Mesenteric fat pad (tissue), 1 donor: ENCODE data around the gene KLF3. TPM values are rescaled to one million over a fixed set of nuclear protein-coding genes. Genes with fewer than 3 reads are reported as not detected.

ENCODE experiments used
- DNase-seq: peaks from one replicate; pipeline ENCODE4 v3.0.0-alpha.2; 2020; ENCODE audit warnings: low spot score
- total RNA-seq: library from RNA; stranded (reverse); fragmentation: NEBNext Ultra II Directional; extraction: Animal tissue kit (Norgen Biotek cat#: 25700); gene quantifications from one replicate; pipeline ENCODE4 v1.2.1, GENCODE V29; 2021
- donor health status: DM: yes; HTN: yes; CAD: no.

Gene KLF3
- total RNA-seq, 1 donor from 2014 or later, result 41.9 TPM

DNA sequence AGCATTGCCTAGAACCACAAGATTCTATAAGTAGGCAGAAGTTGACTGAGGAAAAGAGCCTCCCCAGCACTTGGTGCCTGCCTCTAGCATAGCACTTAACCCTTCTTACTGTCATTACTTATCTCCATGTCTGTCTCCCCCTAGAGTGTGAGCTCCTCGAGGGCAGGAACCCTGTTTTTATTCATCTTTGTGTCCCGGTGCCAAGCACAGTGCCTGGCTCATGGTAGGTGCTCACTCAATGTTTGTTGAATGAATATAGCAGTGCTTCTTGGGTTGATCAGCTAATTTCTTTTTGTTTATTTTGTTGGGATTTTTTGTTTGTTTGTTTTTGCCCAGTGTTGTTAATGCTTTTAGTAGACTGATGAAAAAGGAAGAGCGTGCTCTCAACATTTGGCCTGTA is 30.3 kb downstream of the KLF3 start:
- no peak for DNase-seq

DNA sequence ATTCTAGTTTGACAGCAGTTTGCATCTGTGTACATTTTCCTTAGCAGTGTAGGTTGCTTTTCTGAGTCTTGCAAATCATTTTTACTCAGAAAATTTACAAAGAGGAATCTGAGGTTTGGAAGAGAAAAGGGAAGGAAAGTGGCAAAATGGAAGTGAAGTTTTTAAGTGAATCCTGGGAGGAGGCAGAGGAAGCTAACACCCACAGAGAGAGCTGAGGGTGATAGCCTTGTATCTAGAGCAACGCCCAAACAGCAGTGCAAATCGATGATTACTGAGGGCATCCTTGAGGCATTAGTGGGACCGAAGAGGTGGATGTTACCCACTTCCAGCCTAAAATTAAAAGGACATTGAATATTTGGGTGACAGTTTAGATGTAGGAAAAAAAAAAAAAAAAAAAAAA is 31.8 kb downstream of the KLF3 start:
- no peak for DNase-seq

DNA sequence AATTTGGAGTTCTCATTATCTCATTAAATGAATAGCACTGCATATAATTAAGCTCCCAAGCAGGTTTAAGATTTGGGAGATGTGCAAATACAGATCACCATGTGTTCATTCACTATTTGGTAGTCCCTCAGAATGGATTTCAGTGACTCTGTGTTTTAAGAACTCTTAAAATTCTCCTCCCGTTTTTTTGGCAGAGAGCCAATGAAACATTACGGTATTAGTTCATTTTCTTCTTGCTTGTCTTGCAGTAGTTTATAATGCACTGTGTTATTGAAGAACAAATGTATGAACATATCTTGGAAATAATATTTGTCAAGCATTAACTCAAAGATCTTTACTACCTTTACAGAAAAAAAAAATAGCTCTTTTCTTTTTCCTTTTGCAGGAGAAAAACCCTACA is 32.7 kb downstream of the KLF3 start:
- no peak for DNase-seq

DNA sequence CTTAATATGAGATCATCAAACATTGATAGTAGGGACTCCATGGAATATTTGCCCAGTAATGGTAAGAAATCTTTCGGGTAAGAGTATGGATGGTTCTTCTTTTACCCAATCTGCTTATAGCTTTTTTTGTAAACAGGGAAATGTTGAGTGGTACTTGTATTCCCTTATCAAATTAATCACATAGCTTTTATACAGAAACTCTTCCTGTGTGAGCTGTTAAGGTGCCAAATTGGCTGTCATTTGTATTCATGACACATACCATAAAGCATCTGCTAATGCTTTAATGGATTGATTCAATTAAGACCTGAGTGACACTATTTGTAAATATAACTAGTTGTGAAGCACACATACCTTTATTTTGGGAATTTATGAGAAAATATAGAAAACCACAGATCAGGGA is 34.2 kb downstream of the KLF3 start:
- no peak for DNase-seq

DNA sequence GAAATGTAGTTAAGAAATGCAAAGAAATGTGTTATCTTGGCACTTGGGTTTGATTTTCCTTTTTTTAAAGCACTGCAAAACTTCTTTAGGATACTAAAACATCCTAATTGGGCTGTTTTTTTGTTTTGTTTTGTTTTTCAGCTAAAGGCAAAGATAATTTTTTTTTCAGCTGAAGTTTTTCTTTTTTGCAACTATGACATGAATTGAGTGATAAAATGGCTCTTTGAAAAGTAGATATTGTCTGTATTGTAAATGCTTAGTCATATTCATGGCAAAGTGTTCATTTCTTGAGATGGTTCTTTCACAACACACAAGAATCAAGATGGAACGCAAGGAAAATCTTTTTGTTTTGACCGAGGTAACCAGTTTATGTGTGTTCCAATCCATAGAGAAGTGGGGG is 35.1 kb downstream of the KLF3 start:
- no peak for DNase-seq

DNA sequence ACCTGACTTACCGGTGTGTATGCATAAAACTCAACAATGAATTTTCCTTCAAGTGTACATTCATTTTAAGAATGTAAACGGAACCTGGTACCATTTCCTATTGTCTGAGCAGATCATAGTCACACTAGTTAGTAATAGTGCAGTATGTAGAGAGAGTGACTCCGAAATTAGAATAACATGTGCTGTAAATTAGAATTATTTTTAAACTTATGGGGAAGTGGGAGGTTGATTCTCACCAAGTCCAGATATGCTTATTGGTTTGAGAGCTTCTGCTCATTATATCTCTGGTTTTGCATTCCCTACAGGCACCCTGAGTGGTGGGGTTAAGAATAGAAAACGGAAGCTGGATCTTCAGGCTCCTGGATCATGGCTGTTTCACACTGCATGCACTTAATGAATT is 39.6 kb downstream of the KLF3 start:
- no peak for DNase-seq

DNA sequence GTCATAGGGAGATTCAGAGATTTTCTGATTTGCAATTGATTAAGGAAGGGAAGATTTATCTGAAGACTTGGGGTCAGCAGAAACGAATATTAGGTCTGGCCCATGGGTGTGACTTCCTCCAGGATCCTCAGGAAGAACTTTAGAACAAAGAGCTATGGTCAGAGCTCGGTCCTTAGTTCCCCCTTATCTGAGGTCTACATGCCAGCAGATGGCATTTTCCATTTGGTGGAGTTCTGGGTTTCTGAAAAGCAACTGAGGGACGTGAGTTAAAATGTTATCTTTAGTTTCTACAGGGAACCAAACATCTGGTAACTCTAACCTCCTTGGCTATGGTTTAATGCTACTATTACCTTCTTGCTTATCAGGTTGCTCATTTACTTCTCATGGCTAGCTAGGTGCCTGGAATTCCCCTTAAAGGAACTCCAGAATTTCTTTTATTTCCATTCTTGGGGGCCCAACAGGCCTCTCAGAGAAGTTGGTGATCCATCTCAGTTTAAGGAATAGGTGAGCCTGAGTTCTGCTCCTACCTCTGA is 40.7 kb downstream of the KLF3 start:
- DNase-seq, result no peak

DNA sequence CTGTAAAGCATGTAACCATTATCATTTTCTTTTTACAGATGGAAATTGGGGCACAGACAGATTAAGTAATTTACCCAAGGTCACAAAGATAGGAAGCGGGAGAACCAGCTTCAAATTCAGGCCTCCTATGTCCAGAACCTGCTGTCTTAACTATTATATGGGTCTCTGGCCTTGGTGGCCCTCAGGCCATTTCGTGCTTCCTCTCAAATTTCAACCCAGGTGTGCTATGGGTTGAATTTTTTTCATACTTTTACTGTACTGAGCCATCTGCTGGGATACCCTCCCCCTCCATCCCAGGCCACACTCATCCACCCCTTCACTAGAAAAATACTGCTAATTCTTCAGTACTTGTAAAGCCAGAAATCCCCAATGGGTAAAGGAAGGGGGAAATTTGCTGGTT is 42.3 kb downstream of the KLF3 start:
- no peak for DNase-seq

DNA sequence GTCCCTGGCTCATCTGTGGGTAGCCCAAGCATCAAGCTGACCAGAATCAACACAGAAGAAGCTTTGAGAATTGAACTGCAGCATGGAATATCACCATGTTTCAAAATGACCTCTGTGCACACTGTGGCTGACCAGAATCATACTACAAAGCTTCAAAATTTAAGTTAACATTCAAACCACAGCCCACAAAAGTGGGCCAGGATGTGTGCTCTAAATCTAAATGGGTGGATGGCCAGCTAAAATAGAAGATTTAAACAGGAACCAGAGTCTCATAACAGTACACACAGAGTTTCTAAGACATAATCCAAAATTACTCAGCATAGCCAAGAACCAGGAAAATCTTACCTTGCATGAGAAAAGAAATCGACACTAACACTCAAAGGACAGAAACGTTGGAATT is 46.1 kb downstream of the KLF3 start:
- DNase-seq, result no peak

DNA sequence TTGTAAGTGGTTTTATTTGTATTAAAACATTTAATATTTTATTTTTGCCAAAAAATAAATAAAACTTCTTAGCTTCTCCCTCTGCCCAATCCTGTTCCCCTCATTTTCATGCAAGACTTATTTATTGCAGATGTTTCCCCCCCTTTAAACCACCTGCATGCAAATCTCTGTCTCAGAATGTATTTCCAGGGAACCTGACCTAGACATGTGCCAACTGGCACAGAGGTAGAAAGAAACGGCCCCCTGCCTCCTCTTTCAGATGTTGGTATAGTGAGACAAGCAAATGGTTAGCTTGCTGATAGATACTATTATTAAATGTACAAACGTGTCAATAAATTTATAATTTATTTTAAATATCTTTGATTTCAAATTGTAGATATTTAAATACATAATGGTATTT is 47.1 kb downstream of the KLF3 start:
- no peak for DNase-seq

DNA sequence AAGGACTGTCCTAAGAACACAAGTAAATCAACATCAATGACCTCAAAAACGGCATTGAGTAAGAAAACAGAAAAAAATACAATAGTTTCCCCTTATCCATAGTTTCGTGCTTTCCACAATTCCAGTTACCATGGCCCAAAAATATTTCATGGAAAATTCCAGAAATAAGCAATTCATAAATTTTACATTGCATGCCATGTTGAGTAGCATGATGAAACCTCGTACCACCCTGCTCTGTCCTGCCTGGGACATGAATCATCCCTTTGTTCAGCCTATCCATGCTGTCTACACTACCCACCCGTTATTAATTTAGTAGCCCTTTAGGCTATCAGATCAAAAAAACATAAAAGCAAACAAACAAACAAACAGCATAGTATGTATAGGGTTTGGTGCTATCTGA is 51.1 kb downstream of the KLF3 start:
- no peak for DNase-seq

DNA sequence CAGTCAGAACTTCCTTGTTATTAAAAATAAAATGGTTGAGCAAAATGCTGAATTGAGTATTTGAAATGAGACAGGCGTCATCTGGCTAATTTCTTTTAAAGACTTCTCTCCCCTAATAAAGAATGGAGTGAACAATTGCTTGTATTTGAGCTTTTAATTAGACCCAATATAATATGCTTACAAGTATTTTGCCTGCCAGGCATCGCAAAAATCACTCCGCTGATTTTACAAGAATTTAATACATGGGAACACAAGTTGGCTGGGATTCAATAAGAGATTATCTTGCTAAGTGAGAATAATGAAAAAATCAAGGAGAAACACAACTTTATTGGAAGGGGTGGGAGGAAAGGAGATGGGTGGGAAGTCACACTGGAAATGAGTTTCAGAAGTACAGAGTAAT is 52.3 kb downstream of the KLF3 start:
- DNase-seq, result no peak

DNA sequence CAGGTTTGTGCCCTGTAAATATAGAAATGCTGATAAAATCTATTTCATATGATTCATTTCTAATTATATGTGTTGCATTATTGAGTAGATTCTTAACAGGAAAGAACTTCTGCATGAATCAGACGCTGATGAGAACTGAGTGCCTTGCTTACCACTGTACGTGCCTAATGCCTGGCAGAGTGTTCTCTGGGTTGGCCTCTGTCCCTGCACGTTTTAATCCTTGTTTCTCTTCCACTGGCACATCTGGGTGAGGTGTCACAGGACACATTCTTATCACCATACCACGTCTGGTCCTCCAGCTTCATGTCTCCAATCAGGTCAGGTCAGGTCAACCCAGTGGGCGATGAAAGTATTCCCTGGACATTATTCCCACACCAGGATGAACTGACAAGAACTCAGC is 53.6 kb downstream of the KLF3 start:
- no peak for DNase-seq

DNA sequence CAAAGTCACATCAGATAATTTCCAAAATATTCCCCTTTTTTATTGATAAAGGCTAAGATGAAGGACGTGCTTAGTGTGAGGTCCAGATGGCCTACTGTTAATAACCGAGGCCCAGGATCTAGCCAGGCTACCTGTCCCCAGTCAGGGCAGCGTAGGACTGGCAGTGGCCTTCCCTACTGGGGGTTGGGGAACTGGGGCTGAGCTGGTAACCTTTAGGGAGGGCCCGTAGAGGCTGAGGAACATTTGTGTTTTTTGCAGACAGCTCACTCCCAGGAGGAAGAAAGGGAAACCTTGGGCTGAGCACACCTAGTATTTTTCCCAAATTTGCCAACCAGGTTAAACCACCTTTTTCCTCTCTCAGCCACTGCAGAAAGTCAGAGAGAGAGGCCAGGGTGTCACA is 59.1 kb downstream of the KLF3 start:
- no peak for DNase-seq

DNA sequence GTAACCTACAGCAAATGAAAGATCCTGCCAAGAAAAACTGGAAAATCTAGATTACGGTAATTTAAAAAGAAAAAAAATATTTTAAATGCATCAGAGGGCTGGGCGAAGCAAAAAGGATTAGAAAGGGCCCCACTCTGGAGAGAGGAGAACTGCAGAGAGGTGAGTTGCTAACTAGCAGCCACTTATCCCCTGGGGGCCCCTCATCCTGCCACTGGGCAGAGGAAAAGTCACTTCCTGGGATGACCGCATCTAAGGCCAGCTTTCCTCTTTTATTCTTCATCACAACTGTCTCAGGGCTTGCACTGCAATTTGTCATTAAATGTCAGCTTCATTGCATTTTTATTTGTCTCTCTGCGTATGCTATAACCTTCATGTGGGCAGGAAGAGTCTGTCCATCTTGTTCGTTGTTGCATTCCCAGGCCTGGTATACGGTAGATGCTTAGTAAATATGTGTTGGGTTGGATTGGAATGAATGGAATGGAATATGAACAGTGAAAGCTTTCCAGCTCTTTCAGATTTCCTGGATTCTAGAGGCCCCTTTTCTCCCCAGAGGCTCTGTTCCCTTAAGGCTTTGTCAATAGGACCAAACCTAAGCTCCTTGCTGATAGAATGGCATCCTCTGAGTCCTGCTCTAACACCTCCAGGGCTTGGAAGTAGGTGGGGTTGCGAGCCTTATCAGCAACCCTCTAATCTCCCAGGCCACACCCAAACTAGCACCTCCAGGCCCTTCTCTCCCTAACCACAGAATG is 59.9 kb downstream of the KLF3 start:
- no peak for DNase-seq

DNA sequence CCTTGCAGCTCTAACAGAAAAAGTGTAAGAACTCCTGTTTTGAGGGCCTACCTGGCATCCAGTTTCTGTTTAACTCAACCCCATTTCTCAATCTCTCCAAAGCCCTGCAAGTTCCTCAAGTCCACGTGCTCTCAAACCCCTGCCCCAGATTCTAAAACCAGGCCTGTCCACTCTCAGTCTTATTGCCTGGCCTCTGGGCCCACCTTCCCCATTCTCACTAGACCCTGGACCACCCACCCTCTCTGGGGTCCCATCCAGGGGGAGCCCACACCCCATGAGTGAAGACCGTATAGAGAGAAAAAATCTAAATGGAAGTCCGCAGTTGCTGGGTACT is 60.4 kb downstream of the KLF3 start:
- DNase-seq, result no peak

DNA sequence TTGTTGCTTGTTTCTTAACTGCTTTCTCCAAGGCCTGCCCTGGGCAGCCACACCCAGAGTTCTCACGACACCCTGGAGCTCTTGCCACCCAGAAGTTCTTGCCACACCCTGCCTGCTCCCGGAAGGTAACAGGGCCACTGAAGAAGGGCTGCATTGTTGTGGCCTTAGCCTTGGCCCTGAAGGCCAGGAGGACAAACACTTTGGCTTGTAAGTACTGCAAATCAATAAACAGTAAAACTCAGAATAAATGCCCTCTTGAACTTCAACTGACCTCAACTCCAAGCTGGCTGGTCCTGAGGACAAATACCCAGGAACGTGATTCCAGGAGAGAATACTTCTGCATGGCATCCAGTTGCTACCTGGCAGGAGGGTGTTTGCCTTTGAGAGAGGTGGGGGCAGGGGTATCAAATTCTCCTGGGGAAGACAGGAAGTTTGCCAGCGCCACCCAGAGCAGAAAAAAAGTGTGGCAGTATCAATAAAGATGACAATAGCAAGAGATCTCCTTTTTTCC is 64.7 kb downstream of the KLF3 start:
- no peak for DNase-seq

DNA sequence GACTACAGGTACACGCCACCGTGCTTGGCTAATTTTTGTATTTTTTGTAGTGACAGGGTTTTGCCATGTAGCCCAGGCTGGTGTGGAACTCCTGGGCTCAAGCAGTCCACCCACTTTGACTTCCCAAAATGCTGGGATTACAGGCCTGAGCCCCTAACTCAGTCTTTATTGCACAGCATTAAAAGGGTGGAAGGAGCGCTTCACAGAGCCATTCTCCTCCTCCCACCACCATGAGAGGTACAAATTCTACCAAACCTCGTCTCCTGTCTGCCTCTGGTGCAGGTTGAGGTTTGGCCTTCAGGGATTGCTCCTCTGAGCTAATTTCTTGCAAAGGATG is 66.5 kb downstream of the KLF3 start:
- no peak for DNase-seq

DNA sequence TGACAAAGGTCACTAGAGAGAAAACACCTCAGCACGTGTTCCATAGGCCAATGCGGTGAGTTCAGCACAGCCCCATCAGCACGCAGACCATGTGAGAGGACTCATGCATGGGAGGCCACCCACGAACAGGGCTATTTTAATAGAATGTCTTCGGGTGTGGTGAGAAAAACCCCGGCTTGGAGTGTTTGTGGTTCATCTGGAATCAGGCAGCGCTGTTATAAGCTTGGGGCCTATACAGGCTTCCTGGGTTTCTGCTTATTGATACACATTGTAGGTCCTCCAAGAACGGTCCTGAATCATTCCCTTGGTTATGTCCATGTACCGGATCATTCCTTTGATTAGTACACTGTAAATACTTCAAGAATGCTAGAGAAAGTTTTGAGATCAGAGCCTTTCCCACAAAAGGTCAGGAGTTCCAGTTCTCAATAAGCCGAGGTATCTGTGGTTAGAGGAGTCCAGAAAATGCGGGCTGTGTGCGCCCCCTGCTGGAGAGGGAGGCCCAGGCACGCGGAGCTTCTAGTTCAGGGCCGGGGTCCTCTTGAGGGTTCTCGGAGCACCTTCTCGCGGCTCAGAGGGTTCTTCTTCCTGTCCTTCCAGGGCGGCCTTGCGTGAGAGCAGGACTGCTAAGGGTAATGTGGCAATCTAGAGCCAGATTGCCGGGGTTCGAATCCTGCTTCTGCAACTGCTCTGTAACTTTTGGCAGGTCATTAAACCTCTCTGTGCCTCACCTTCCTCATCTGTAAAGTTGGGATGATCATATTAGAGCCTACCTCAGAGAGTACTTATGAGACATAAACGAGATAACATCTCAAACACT is 67.0 kb downstream of the KLF3 start:
- DNase-seq, result no peak

DNA sequence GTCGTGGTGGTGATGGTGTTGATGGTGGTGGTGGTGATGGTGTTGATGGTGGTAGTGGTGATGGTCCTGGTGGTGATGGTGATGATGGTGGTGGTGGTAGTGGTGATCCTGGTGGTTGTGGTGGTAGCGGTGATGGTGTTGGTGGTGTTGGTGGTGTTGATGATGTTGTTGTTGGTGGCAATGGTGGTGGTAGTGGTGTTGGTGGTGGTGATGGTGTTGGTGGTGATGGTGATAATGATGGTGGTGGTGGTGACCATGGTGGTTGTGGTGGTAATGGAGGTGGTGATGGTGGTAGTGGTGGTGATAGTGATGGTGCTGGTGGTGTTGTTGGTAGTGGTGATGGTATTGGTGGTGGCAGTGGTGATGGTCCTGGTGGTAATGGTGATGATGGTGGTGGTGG is 69.7 kb downstream of the KLF3 start:
- DNase-seq, result no peak

DNA sequence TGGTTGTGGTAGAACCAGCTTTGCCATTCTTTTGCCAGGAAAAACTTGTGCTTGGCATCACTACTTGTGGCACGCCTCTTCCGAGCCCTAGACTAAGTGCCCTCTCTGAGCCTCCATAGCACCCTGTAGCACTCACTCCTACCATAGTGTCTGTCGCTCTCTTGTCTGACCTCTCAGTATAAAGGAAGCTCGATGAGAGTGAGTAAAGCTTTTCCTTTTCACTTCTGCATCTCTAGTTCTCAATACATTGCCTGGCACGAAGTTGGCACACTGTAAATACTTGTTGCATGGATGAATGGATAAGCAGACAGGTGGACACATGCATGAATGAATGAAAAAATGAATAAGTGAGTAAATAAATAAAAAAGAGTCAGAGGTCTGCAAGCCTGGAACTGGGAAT is 70.4 kb downstream of the KLF3 start:
- no peak for DNase-seq

DNA sequence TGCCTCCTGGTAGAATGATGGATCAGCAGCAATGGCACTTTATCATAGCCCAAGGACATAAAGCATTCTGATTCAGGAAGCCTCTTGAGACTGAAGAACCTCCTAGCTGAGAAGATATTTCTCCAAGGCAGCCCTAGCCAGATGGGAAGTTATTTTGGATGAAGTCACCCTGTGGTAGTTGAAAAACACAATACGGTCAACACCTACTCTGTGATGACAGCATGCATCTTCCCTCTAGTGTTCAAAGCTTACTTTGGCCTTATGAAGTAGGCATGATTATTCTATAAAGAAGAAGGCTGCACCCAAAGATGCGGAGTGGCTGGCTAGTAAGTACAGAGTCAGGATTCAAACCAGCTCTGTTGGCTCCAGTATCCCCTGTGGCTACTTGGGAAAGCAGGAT is 70.9 kb downstream of the KLF3 start:
- no peak for DNase-seq

DNA sequence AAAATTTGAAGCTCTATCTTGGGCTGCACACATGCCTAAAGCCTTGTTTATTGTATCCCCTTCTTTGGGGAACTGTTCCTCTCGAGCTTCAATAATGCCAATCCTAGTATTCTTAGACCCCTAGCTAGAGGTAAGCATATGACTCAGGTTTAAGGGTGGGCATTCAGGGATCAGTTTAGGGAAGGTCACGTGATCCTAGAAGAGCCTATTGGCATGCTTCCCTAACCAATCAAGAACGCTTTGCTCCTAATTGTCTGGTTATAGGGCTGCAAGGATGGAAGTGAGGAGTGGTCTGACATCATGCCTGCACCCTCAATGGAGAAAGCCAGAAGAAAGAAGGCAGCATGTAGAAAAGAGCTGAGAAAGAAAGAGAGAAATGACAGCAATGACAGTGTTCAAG is 71.9 kb downstream of the KLF3 start:
- DNase-seq, result no peak
